ENCODE data around the gene VSTM4. TPM values are rescaled to one million over a fixed set of nuclear protein-coding genes. Genes with fewer than 3 reads are reported as not detected.
A peak's percentile ranks its signal among the peaks of the same experiment; 100 is the strongest.

Gene VSTM4
- total RNA-seq, 3 donors from 2014 or later = 8.5 to 17.3 (median 9.5) TPM

DNA sequence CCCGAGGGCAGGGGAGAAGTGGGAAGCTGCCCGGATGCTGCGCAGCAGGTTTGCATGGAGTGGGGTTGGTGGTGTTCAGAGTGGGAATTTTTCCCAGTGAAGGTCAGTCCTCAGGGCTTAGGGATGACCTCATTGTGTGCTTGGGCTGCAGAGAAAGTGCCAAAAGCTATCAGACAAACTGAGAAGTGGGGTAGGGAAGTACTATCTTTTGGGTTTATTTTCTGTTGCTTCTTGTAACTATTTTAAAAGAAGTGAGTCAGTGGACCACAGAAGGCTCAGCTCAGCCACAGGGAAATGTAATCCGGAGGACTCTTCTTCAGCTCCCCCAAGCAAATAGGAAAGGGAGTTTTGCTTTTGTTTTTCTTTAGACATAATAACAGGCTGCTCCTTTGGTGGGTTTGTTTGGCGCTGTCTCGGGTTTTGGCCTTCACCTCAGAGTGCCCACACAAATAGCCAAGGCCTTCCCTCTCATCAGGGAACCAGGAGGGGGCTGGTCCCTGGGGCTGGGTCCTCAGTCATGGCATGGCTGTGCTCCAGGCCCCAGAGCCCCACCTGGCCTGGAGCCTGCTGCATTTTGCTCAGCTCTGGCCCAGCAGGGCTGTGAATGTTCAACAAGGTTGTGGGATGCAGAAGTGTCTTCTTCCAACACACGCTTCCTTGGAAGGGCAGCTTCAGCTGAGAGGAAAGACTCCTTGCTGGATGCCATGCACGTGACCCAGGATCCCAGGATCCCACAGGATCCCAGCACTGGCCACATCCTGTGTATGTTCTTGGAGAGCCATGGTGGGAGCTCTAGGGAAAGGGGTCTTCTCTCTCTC, 23.9 kb upstream of the VSTM4 start:
- H3K27ac ChIP-seq = peak overlapping the region; percentile 68 to 84
- TF ChIP-seq POLR2AphosphoS5 (IDR thresholded peaks at IDR 0.05) (no peak), POLR2A (IDR thresholded peaks at IDR 0.05) (no peak)
- TF ChIP-seq, protein P1, sequence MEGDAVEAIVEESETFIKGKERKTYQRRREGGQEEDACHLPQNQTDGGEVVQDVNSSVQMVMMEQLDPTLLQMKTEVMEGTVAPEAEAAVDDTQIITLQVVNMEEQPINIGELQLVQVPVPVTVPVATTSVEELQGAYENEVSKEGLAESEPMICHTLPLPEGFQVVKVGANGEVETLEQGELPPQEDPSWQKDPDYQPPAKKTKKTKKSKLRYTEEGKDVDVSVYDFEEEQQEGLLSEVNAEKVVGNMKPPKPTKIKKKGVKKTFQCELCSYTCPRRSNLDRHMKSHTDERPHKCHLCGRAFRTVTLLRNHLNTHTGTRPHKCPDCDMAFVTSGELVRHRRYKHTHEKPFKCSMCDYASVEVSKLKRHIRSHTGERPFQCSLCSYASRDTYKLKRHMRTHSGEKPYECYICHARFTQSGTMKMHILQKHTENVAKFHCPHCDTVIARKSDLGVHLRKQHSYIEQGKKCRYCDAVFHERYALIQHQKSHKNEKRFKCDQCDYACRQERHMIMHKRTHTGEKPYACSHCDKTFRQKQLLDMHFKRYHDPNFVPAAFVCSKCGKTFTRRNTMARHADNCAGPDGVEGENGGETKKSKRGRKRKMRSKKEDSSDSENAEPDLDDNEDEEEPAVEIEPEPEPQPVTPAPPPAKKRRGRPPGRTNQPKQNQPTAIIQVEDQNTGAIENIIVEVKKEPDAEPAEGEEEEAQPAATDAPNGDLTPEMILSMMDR (IDR thresholded peaks at IDR 0.05) = no peak

DNA sequence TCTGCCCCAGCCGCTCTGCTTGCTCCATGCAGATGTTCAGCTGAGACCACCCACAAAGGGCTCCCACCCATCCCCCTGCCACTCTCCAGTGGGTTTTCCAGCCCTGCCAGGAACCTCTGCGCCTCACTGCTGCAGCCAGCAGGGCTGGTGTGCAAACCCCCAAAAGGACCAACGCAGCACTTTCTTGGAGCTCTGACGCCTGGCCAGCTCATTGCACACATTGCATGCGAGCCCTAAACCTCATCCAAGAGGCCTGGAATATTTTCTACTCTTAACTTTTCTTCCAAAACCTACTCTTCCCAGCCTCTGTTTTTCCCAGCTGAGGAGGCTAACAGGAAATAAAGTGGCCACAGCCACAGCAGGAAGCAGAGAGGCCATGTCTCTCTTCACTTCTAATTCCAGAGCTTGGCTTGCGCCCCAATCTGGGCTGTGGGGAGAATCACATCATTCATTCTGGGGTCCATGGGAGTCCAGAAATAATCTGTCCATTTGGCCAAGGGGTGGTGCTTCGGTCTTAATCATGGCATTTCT, 23.1 kb upstream of the VSTM4 start:
- Histone ChIP-seq H3K36me3 (no peaks in the 10 kb centered on the region), H3K4me3 (no peak overlapping the region), H3K4me1 (no peaks in the 10 kb centered on the region), H3K9me3 (no peaks in the 10 kb centered on the region), H3K27me3 (no peaks in the 10 kb centered on the region), H3K27ac (peak overlapping the region; percentile 68 to 84)
- no peak for DNase-seq (ENCODE audit: low spot score in 2 of 2)
- TF ChIP-seq POLR2A (IDR thresholded peaks at IDR 0.05) (no peak), POLR2AphosphoS5 (IDR thresholded peaks at IDR 0.05) (no peak)
- TF ChIP-seq, protein P1 (IDR thresholded peaks at IDR 0.05) = no peak
- intact Hi-C loops (cut with DNase I; ENCODE audit: low total_unique reads) = loop anchor here (5.0 kb wide), 1 partner anchor 391 kb away; no protein-coding TSS in a partner anchor

More for the DNA sequence above, 23.9 kb upstream of the VSTM4 start:
- H3K4me3 ChIP-seq = no peak overlapping the region
- H3K4me1 ChIP-seq = no peaks in the 10 kb centered on the region
- DNase-seq (ENCODE audit: low spot score in 2 of 2) = no peak
- H3K27me3 ChIP-seq = no peaks in the 10 kb centered on the region
- H3K36me3 ChIP-seq = no peaks in the 10 kb centered on the region
- H3K9me3 ChIP-seq = no peaks in the 10 kb centered on the region
- intact Hi-C loops (cut with DNase I; ENCODE audit: low total_unique reads) = loop anchor here (5.0 kb wide), 1 partner anchor 392 kb away; no protein-coding TSS in a partner anchor

DNA sequence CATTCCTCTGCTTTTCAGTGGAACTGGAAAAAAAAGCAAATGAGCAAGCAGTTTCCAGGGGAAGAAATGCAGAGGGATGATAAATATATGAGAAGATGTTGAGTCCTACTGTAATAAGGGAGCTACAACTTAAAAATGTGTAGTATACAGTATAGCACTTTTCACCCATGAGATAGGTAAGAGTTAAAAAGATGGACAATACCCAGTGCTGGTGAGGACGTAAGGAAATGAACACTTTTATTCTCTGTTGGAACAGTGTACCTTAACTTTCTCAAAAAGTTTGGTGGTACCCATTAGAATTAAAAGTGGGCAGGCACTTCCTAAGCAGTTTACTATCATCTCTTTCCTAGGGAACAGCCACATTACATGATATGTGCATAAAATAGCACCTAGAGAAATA, 21.2 kb upstream of the VSTM4 start:
- H3K4me1 ChIP-seq = no peaks in the 10 kb centered on the region
- peak overlapping the region; percentile 32 to 71 for H3K27ac ChIP-seq
- no peaks in the 10 kb centered on the region for H3K27me3 ChIP-seq
- intact Hi-C loops (cut with DNase I; ENCODE audit: low total_unique reads) = loop anchor here (5.0 kb wide), 1 partner anchor 389 kb away; no protein-coding TSS in a partner anchor
- no peak for DNase-seq (ENCODE audit: low spot score in 2 of 2)
- TF ChIP-seq POLR2AphosphoS5 (IDR thresholded peaks at IDR 0.05) (no peak), POLR2A (IDR thresholded peaks at IDR 0.05) (no peak)
- TF ChIP-seq, protein P1 (IDR thresholded peaks at IDR 0.05) = no peak
- no peaks in the 10 kb centered on the region for H3K36me3 ChIP-seq
- H3K4me3 ChIP-seq = no peak overlapping the region
- H3K9me3 ChIP-seq = no peaks in the 10 kb centered on the region

DNA sequence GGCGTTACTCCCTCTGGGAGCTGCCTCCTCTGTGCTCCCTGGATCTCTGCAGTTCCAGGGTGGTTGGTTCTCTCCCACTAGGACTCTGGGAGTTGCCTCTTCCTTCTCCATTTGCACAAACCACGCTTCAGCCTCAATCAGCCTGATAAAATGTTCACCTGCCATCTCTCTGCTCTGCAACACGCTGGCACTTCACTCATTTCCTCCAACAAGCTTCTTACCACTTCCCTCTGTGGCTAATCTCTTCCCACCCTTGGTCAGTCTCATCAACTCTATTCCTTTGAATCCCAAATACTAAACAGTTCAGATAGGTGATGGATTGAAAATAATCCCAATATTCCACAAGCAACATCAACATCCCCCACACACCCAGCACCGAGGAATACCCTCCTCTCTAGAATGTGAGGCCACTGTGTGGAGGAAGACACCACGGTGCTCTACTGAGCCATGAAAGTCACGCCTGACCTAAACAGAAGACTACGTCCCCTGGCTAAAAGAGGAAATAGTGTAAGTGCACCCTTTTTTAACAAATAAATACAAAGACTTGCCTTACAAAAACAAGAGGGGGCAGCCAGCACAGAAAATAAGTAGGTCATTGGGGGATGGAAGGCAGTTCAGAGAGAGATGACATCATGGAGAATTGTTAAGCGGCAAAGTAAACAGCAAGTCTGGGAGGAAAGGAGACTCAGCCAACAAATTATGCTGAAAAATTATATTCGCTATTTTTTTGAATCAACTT, 20.4 kb upstream of the VSTM4 start:
- DNase-seq (ENCODE audit: low spot score in 2 of 2) = no peak
- H3K36me3 ChIP-seq = no peaks in the 10 kb centered on the region
- H3K27ac ChIP-seq = peak overlapping the region; percentile 59 to 71

More for the DNA sequence above, 20.4 kb upstream of the VSTM4 start:
- no peaks in the 10 kb centered on the region for H3K27me3 ChIP-seq
- H3K4me1 ChIP-seq = no peaks in the 10 kb centered on the region
- no peaks in the 10 kb centered on the region for H3K9me3 ChIP-seq
- intact Hi-C loops (cut with DNase I; ENCODE audit: low total_unique reads) = loop anchor here (5.0 kb wide), 1 partner anchor 388 kb away; no protein-coding TSS in a partner anchor
- H3K4me3 ChIP-seq = no peak overlapping the region
- no peak for TF ChIP-seq POLR2AphosphoS5 (IDR thresholded peaks at IDR 0.05)
- no peak for TF ChIP-seq POLR2A (IDR thresholded peaks at IDR 0.05)
- TF ChIP-seq, protein P1 (IDR thresholded peaks at IDR 0.05) = no peak
